BE2C (cell line): ENCODE data around the gene UPB1.
"Not testable (repeated sequence)": the region's sequence is repeated elsewhere in the genome, so short reads cannot be mapped to it uniquely, and the experiment has no call there.

Source experiments
- DNase-seq: peaks from one replicate; pipeline ENCODE4 v3.0.0-alpha.2; 2020
- H3K27me3 ChIP-seq: fragments of 250-450 bp; sonication (Bioruptor Pico); 2 replicates; pipeline ENCODE4 v1.5.1; 2020; ENCODE audit warnings: mild to moderate bottlenecking
- H3K36me3 ChIP-seq: fragments of 250-450 bp; sonication (Bioruptor Pico); 2 replicates; pipeline ENCODE4 v1.5.1; 2020; ENCODE audit warnings: mild to moderate bottlenecking
- H3K4me1 ChIP-seq: fragments of 250-450 bp; sonication (Bioruptor Pico); 2 replicates; pipeline ENCODE4 v1.5.1; 2020
- H3K4me3 ChIP-seq: 2 replicates; pipeline ENCODE4 v1.5.1; 2011; ENCODE audit warnings: low read depth, low read length
- H3K9me3 ChIP-seq: fragments of 250-450 bp; sonication (Bioruptor Pico); 2 replicates; pipeline ENCODE4 v1.5.1; 2020
- CTCF ChIP-seq: IDR thresholded peaks from 2 replicates; pipeline ENCODE4 v1.5.1; 2012; ENCODE audit warnings: mild to moderate bottlenecking, low read depth, low read length

Gene UPB1

GRCh38 chr22:24543679-24544243, 48.6 kb downstream of the UPB1 start:
- no peaks in the 10 kb centered on the region for H3K9me3 ChIP-seq
- no peak for TF ChIP-seq CTCF
- H3K36me3 ChIP-seq = peaks cover 48% of the 10 kb centered on the region
- no peaks in the 10 kb centered on the region for H3K27me3 ChIP-seq
- DNase-seq = no peak
- peaks cover 5% of the 10 kb centered on the region for H3K4me1 ChIP-seq
- no peak overlapping the region for H3K4me3 ChIP-seq

- no peaks in the 10 kb centered on the region for H3K9me3 ChIP-seq
- DNase-seq = no peak
- H3K4me3 ChIP-seq = no peak overlapping the region
- H3K4me1 ChIP-seq = peaks cover 8% of the 10 kb centered on the region
- peaks cover 22% of the 10 kb centered on the region for H3K36me3 ChIP-seq
- TF ChIP-seq CTCF = no peak
- H3K27me3 ChIP-seq = no peaks in the 10 kb centered on the region
These were observed 53.7 kb downstream of the UPB1 start for GRCh38 chr22:24548812-24549211.

GRCh38 chr22:24550028-24550901, 55.1 kb downstream of the UPB1 start:
- Histone ChIP-seq H3K27me3 (no peaks in the 10 kb centered on the region), H3K4me1 (peaks cover 6% of the 10 kb centered on the region), H3K36me3 (peaks cover 17% of the 10 kb centered on the region), H3K9me3 (no peaks in the 10 kb centered on the region), H3K4me3 (no peak overlapping the region)
- TF ChIP-seq CTCF = no peak
- DNase-seq = no peak

- Histone ChIP-seq H3K27me3 (no peaks in the 10 kb centered on the region), H3K36me3 (peaks cover 17% of the 10 kb centered on the region), H3K4me3 (no peak overlapping the region), H3K9me3 (no peaks in the 10 kb centered on the region), H3K4me1 (0 out of 2 replicates have a peak, but pooled peaks cover 5% of the 10 kb centered on the region)
- TF ChIP-seq CTCF = no peak
- DNase-seq = no peak
These were observed 55.8 kb downstream of the UPB1 start for GRCh38 chr22:24550902-24551435.

GRCh38 chr22:24552503-24553286, 57.6 kb downstream of the UPB1 start:
- not testable (repeated sequence) for H3K36me3 ChIP-seq, H3K4me1 ChIP-seq, H3K27me3 ChIP-seq, DNase-seq, H3K4me3 ChIP-seq, H3K9me3 ChIP-seq

GRCh38 chr22:24553597-24554312, 58.6 kb downstream of the UPB1 start:
- Histone ChIP-seq H3K27me3 (no peaks in the 10 kb centered on the region), H3K36me3 (peaks cover 14% of the 10 kb centered on the region), H3K4me1 (0 out of 2 replicates have a peak, but pooled peaks cover 5% of the 10 kb centered on the region), H3K4me3 (peak overlapping the region; percentile 92), H3K9me3 (no peaks in the 10 kb centered on the region)
- no peak for DNase-seq
- TF ChIP-seq CTCF = no peak
